Activated CD4-positive, alpha-beta T cell treated with anti-CD3 and anti-CD28 coated beads for 48 hours (primary cell): Measurements from ENCODE around the gene MSH6.

ENCODE experiments used
- DNase-seq: peaks from one replicate; pipeline ENCODE4 v3.0.0-alpha.2; 2020

Gene MSH6, protein sequence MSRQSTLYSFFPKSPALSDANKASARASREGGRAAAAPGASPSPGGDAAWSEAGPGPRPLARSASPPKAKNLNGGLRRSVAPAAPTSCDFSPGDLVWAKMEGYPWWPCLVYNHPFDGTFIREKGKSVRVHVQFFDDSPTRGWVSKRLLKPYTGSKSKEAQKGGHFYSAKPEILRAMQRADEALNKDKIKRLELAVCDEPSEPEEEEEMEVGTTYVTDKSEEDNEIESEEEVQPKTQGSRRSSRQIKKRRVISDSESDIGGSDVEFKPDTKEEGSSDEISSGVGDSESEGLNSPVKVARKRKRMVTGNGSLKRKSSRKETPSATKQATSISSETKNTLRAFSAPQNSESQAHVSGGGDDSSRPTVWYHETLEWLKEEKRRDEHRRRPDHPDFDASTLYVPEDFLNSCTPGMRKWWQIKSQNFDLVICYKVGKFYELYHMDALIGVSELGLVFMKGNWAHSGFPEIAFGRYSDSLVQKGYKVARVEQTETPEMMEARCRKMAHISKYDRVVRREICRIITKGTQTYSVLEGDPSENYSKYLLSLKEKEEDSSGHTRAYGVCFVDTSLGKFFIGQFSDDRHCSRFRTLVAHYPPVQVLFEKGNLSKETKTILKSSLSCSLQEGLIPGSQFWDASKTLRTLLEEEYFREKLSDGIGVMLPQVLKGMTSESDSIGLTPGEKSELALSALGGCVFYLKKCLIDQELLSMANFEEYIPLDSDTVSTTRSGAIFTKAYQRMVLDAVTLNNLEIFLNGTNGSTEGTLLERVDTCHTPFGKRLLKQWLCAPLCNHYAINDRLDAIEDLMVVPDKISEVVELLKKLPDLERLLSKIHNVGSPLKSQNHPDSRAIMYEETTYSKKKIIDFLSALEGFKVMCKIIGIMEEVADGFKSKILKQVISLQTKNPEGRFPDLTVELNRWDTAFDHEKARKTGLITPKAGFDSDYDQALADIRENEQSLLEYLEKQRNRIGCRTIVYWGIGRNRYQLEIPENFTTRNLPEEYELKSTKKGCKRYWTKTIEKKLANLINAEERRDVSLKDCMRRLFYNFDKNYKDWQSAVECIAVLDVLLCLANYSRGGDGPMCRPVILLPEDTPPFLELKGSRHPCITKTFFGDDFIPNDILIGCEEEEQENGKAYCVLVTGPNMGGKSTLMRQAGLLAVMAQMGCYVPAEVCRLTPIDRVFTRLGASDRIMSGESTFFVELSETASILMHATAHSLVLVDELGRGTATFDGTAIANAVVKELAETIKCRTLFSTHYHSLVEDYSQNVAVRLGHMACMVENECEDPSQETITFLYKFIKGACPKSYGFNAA (N-terminal part only)

GRCh38 chr2:47782671-47783485 is at the start of gene MSH6:
TSS of gene MSH6 (plus strand) at chr2:47783145. CDS start at chr2:47783234, 89 bp downstream.
- peak; percentile 90 for DNase-seq

GRCh38 chr2:47735136-47735869 is 47.6 kb upstream of the MSH6 start:
- DNase-seq = no peak

- no peak for DNase-seq
Observed at GRCh38 chr2:47735912-47736311, 47.0 kb upstream of the MSH6 start.

GRCh38 chr2:47737191-47737975 is 45.6 kb upstream of the MSH6 start:
- no peak for DNase-seq

DNA sequence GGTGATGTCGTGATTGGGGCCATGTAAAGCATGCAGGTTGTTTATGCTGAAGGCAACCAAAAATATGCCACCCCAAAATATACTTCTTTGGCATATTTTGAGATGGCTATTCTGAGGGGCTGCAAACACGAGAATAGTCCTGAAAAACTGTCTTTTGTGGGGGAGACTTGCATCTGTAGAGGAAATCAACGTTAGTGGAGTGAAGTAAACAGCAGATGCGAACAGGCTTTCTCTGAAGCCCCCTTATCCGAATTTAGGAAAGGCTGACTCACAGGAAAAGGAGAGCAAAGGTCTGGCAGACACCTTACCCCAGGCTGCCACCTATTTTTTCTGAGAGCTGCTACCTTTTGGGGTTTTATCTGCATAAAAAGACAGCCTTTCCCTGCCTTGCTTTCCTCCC is 44.6 kb upstream of the MSH6 start:
- DNase-seq = no peak

DNA sequence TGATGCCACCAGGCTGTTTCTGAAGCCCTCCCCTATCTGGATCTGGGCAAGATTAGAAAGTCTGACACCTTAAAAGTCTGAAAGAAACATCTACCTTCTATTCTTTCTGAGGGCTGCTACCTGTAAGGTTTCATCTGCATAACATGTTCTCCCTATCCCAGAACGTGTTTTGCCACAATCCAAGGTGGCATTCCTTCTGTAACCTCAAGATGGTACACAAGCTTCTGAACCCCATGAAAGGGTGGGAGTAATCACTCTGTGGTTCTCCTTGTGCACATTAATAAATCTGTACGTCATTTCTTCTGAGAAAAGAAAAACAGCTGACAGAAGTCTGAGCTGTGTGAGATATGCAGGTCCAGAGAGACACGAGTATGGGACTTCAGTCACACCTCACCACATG is 41.8 kb upstream of the MSH6 start:
- no peak for DNase-seq

DNA sequence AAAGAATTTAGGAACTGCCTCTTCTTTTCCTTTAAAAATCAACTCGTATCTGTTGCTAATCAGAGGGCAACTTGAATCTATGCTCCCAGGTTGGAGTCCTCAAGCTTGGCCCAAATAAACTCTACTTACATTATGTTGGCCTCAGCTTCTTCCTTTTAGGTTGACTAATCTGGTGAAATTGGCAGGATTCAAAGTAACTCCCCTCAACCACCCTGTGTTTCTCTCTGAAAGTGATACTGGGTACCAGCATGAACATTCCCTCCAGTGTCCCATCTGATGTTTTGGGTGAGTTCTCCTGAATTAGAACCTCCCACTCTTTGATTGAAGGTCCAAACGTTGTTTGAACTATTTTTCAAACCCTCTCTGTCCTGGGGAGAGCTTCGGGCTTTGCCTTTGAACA is 41.3 kb upstream of the MSH6 start:
- no peak for DNase-seq

- DNase-seq = no peak
Observed at GRCh38 chr2:47744074-47744473, 38.9 kb upstream of the MSH6 start.

GRCh38 chr2:47747878-47748277 is 35.1 kb upstream of the MSH6 start:
- DNase-seq = no peak

- no peak for DNase-seq
Observed at GRCh38 chr2:47751856-47752414, 31.0 kb upstream of the MSH6 start.

- no peak for DNase-seq
Observed at GRCh38 chr2:47767497-47767844, 15.5 kb upstream of the MSH6 start.

DNA sequence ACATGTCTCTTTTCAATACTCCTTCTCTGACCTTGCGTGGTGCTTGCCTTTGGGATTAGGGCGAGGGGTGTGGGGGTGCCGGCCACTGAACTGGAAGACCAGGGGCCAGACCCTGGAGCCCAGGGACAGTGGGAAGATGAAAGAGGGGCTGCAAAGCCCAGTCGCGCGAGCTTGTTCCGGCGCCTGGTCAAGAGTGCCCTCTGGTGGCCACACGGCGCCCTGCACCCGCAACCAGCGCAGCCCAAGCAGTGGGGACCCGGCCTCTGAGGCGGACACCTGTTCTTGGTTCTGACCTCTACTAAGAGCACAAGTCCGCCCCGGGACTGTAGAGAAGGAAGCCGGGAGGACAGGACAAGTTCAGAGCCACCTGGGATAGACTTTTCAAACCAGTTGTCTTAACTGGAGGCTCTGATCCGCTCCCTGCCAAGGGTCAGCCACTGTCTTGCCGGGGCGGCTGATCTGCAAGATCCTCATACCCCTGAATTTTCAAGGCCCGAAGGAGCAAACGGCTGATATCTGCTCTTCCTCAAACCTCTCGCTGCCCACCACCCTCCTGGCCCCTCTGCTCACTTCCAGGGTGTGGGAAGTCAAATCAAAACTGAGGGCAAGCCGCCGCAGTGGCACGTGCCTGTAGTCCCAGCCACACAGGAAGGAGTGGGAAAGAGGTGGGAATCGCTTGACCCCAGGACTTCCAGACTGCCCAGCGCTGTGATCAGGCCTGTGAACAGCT is 14.9 kb upstream of the MSH6 start:
- DNase-seq = peak; percentile 79

DNA sequence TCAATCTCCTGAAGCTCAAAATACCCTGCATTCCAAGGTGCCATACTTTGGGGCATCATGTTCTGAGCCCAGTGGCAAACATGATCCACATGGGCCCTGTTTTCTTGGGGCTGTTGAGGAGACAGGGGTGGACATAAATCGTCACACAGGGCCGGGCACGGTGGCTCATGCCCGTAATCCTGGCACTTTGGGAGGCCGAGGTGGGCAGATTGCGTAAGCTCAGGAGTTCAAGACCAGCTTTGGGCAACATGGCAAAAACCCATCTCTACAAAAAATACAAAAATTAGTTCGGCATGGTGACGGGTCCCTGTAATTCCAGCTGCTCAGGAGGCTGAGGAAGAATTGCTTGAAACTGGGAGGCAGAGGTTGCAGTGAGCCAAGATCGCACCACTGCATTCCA is 13.6 kb upstream of the MSH6 start:
- no peak for DNase-seq

DNA sequence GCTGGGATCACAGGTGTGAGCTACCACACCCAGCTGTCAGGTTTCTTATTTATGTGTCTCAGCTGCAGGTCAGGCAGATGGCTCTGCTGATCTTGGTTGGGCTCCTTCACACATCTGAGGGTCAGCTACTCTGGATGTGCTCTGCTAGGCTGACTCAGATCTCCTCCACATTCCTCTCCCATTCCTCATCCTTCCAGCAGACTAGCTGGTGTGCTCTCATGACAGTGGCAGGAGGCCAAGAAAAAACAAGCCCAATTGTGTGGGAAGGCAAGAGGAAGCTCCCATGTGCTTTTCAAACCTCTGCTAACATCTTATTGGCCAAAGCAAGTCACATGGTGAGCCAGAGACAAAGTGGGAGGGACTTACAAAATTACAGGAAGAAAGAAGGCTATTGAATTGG is 11.7 kb upstream of the MSH6 start:
- DNase-seq = no peak

- no peak for DNase-seq
Observed at GRCh38 chr2:47772343-47772742, 10.6 kb upstream of the MSH6 start.

DNA sequence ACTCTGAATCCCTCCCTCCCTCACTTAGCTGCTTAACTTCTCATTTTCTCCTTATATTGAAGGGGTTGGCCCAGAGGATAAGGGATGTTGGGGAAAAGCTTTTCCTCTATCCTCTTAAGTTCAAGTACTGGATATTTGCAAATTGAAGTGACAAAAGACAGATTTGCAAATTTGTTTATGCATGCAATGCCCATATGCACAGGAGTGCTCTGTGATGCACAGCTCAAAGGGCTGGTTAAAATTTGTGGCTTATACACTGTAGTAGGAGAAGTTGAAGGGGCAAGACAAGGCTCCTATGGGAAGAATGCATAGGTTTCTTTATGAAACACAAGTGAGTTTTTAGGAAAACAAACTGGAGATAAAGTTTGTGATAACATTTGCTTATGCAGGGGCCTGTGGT is 8.4 kb upstream of the MSH6 start:
- DNase-seq = no peak

- no peak for DNase-seq
Observed at GRCh38 chr2:47777277-47777937, 5.5 kb upstream of the MSH6 start.

DNA sequence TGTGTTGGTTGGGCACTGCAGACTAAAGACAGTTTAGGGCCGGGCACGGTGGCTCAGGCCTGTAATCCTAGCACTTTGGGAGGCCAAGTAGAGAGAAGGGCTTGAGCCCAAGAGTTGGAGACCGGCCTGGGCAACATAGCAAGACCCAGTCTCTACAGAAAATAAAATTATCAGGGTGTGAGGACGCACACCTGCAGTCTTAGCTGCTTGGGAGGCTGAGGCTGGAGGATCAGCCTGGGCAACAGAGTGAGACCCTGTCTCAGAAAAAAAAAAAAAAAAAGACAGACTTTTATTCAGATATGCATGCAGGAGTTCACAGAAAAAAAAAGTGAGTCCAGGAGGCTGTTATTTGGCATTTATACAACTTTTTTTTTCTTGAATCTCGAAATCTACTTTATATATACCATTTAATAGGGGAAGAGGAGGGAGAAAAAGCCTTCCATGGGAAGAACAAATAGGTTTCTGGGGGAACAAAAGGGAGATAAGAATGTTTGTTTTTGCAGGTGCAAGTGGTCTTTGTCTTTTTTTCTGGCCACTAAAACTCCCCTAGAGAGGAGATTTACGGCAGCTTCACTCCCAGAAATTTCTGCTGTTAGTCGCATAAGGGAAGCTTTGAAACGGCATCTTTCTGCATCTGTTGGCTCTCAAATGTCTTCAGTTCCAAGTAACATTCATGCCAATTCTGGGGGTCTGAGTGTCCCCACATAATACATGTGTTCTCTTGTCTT is 4.1 kb upstream of the MSH6 start:
- DNase-seq = no peak

GRCh38 chr2:47779426-47779790 is 3.5 kb upstream of the MSH6 start:
- no peak for DNase-seq
